ENCODE data around the gene KLC3.

GRCh38 chr19:45352914-45353796 is 12.6 kb downstream of the KLC3 start:
- TF ChIP-seq CTCF (IDR thresholded peaks at IDR 0.05; ENCODE audit: low read length) (no peak), EZH2 (IDR thresholded peaks at IDR 0.05; ENCODE audit: borderline replicate concordance, low read length) (no peak)

All from OCI-LY1 (cell line).